ENCODE data around the gene EFNA1. TPM values are rescaled to one million over a fixed set of nuclear protein-coding genes. Genes with fewer than 3 reads are reported as not detected.

EFNA1 gene
- total and polyA plus RNA-seq, 2 of the 8 experiments (the other 6 are each of a cell fraction or from before 2014, with no cell fraction given): 4.9 to 14.6 TPM

GRCh38 chr1:155170101-155170785 is 42.6 kb downstream of the EFNA1 start (continued):
- TF ChIP-seq USF2 (IDR thresholded peaks at IDR 0.05; ENCODE audit: low read length) (no peak), CHD7 (IDR thresholded peaks at IDR 0.05; ENCODE audit: insufficient replicate concordance, low read length) (no peak), CEBPB (IDR thresholded peaks at IDR 0.05; ENCODE audit: low read depth, low read length) (no peak), GTF2F1 (IDR thresholded peaks at IDR 0.05; ENCODE audit: borderline replicate concordance, low read depth, low read length) (no peak), CREB1 (IDR thresholded peaks at IDR 0.05) (no peak)

Measured in H1 (cell line).